Measurements from ENCODE around the gene GRK1. TPM values are rescaled to one million over a fixed set of nuclear protein-coding genes. Genes with fewer than 3 reads are reported as not detected.

Gene GRK1
- total RNA-seq, 1 experiment from 2014 or later = not detected

GRCh38 chr13:113638173-113638746, 28.8 kb upstream of the GRK1 start:
- intact Hi-C loops (cut with micrococcal nuclease; ENCODE audit: unreplicated experiment) = no loop called here
- no peak overlapping the region for H2AFZ ChIP-seq
- ChIA-PET CTCF (no interaction called here), POLR2A (ENCODE audit: unreplicated experiment) (no interaction called here)
- no peaks in the 10 kb centered on the region for H3K4me1 ChIP-seq (replicated peaks; ENCODE audit: insufficient read depth)
- no peaks in the 10 kb centered on the region for H3K79me2 ChIP-seq (ENCODE audit: low read depth)
- TF ChIP-seq, protein P1, sequence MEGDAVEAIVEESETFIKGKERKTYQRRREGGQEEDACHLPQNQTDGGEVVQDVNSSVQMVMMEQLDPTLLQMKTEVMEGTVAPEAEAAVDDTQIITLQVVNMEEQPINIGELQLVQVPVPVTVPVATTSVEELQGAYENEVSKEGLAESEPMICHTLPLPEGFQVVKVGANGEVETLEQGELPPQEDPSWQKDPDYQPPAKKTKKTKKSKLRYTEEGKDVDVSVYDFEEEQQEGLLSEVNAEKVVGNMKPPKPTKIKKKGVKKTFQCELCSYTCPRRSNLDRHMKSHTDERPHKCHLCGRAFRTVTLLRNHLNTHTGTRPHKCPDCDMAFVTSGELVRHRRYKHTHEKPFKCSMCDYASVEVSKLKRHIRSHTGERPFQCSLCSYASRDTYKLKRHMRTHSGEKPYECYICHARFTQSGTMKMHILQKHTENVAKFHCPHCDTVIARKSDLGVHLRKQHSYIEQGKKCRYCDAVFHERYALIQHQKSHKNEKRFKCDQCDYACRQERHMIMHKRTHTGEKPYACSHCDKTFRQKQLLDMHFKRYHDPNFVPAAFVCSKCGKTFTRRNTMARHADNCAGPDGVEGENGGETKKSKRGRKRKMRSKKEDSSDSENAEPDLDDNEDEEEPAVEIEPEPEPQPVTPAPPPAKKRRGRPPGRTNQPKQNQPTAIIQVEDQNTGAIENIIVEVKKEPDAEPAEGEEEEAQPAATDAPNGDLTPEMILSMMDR (conservative IDR thresholded peaks at IDR 0.05) = no peak
- TF ChIP-seq EZH2 (IDR thresholded peaks at IDR 0.05; ENCODE audit: low read depth) = no peak
- peaks cover 3% of the 10 kb centered on the region; the same call in 1 of the 2 replicates for H4K20me1 ChIP-seq (ENCODE audit: insufficient read depth)
- H3K27ac ChIP-seq = no peak overlapping the region
- H3K9me2 ChIP-seq (ENCODE audit: insufficient read depth) = no peaks in the 10 kb centered on the region
- H3K4me3 ChIP-seq = no peak overlapping the region
- BruUV-seq (replicated peaks) = no TSS peak
- no peaks in the 10 kb centered on the region for H3K27me3 ChIP-seq (ENCODE audit: insufficient read depth, low read depth)
- H3K36me3 ChIP-seq (ENCODE audit: low read depth) = peaks cover 54% of the 10 kb centered on the region
- no peak overlapping the region for H3K4me2 ChIP-seq
- DNase-seq = no peak
- peaks cover 4% of the 10 kb centered on the region; the same call in 1 of the 2 replicates for H3F3A ChIP-seq (ENCODE audit: insufficient read depth, low read depth)
- H3K9me3 ChIP-seq (ENCODE audit: insufficient read depth, low read depth) = no peaks in the 10 kb centered on the region

- BruUV-seq (replicated peaks) = no TSS peak
- H3K27me3 ChIP-seq (ENCODE audit: insufficient read depth, low read depth) = no peaks in the 10 kb centered on the region
- no peaks in the 10 kb centered on the region for H3K9me2 ChIP-seq (ENCODE audit: insufficient read depth)
- no peak overlapping the region for H3K4me3 ChIP-seq
- H3K36me3 ChIP-seq (ENCODE audit: low read depth) = peaks cover 53% of the 10 kb centered on the region
- H4K20me1 ChIP-seq (ENCODE audit: insufficient read depth) = peaks cover 3% of the 10 kb centered on the region; the same call in 1 of the 2 replicates
- no peak overlapping the region for H2AFZ ChIP-seq
- DNase-seq = no peak
- no peaks in the 10 kb centered on the region for H3K4me1 ChIP-seq (replicated peaks; ENCODE audit: insufficient read depth)
- intact Hi-C loops (cut with micrococcal nuclease; ENCODE audit: unreplicated experiment) = no loop called here
- ChIA-PET CTCF (no interaction called here), POLR2A (ENCODE audit: unreplicated experiment) (interaction anchor here (0.7 kb wide), 1 partner anchor 49 kb away, joined by 4 read pairs; no protein-coding TSS in a partner anchor)
- no peaks in the 10 kb centered on the region for H3K79me2 ChIP-seq (ENCODE audit: low read depth)
- H3K27ac ChIP-seq = no peak overlapping the region
- H3K4me2 ChIP-seq = no peak overlapping the region
- no peak for TF ChIP-seq EZH2 (IDR thresholded peaks at IDR 0.05; ENCODE audit: low read depth)
- TF ChIP-seq, protein P1 (conservative IDR thresholded peaks at IDR 0.05) = no peak
- H3K9me3 ChIP-seq (ENCODE audit: insufficient read depth, low read depth) = no peaks in the 10 kb centered on the region
- H3F3A ChIP-seq (ENCODE audit: insufficient read depth, low read depth) = peaks cover 4% of the 10 kb centered on the region; the same call in 1 of the 2 replicates
Measured at GRCh38 chr13:113638806-113639205, 28.2 kb upstream of the GRK1 start.

- POLR2A ChIA-PET (ENCODE audit: unreplicated experiment) = interaction anchor here (0.7 kb wide), 1 partner anchor 279 kb away, joined by 6 read pairs; no protein-coding TSS in a partner anchor
- H3K36me3 ChIP-seq (ENCODE audit: low read depth) = peaks cover 44% of the 10 kb centered on the region
Measured at GRCh38 chr13:113639616-113640262, 27.3 kb upstream of the GRK1 start.

More at GRCh38 chr13:113639616-113640262, 27.3 kb upstream of the GRK1 start:
- CTCF ChIA-PET = no interaction called here
- intact Hi-C loops (cut with micrococcal nuclease; ENCODE audit: unreplicated experiment) = no loop called here
- H3K4me3 ChIP-seq = no peak overlapping the region
- no peak for DNase-seq
- no peak overlapping the region for H3K27ac ChIP-seq
- peaks cover under 1% of the 10 kb centered on the region; the same call in 1 of the 2 replicates for H4K20me1 ChIP-seq (ENCODE audit: insufficient read depth)
- H2AFZ ChIP-seq = no peak overlapping the region
- H3K4me1 ChIP-seq (replicated peaks; ENCODE audit: insufficient read depth) = no peaks in the 10 kb centered on the region
- no TSS peak for BruUV-seq (replicated peaks)
- TF ChIP-seq, protein P1 (conservative IDR thresholded peaks at IDR 0.05) = no peak
- H3F3A ChIP-seq (ENCODE audit: insufficient read depth, low read depth) = peaks cover 4% of the 10 kb centered on the region
- no peak overlapping the region for H3K4me2 ChIP-seq
- H3K9me2 ChIP-seq (ENCODE audit: insufficient read depth) = no peaks in the 10 kb centered on the region
- H3K9me3 ChIP-seq (ENCODE audit: insufficient read depth, low read depth) = no peaks in the 10 kb centered on the region
- no peaks in the 10 kb centered on the region for H3K79me2 ChIP-seq (ENCODE audit: low read depth)
- H3K27me3 ChIP-seq (ENCODE audit: insufficient read depth, low read depth) = no peaks in the 10 kb centered on the region
